ENCODE data around the gene SGSM1. TPM values are rescaled to one million over a fixed set of nuclear protein-coding genes. Genes with fewer than 3 reads are reported as not detected.

Gene SGSM1
- total RNA-seq, 1 donor from 2014 or later: 1.3 TPM

Small RNA genes within 50 kb of the gene (small RNA-seq; reads per million reads assigned to genes)
- not detected for gene RF00275 (ENCODE audit: low replicate concordance)

Other genes starting within 250 kb of the SGSM1 start
- gene LRRC75B, start 213.1 kb upstream of the SGSM1 start, total RNA-seq: 6.2 TPM
- 2.5 TPM for gene GGT1, start 203.0 kb upstream of the SGSM1 start, total RNA-seq
- gene PIWIL3, start 31.5 kb upstream of the SGSM1 start, total RNA-seq: not detected
- not detected for gene LHFPL7, start 140.5 kb downstream of the SGSM1 start, total RNA-seq
- gene KIAA1671, start 146.5 kb downstream of the SGSM1 start, total RNA-seq: 20.6 TPM